Activated B cell treated with CpG ODN at 0.5 μM for 24 hours (primary cell): ENCODE measurements around the gene ARHGAP26. TPM values are rescaled to one million over a fixed set of nuclear protein-coding genes. Genes with fewer than 3 reads are reported as not detected.

Source experiments
- ATAC-seq: fragments of 200-7000 bp; cut with Tn5 transposase; one replicate; pipeline ENCODE4 v1.10.0; 2021; ENCODE audit warnings: low read depth, mild to moderate bottlenecking, moderate library complexity
- CTCF ChIA-PET: fragments of 350-600 bp; sonication (Branson Sonifier 250); formaldehyde crosslinking; loops from one replicate; lab custom pipeline; 2021; ENCODE audit warnings: antibody characterized with exemption; lab: Charles Lee
- POLR2A ChIA-PET: fragments of 350-600 bp; sonication (Branson Sonifier 250); formaldehyde crosslinking; loops from one replicate; lab custom pipeline; 2021; ENCODE audit warnings: antibody characterized with exemption; lab: Charles Lee
- DNase-seq: peaks from one replicate; pipeline ENCODE4 v3.0.0; 2022
- H3K27ac Mint-ChIP-seq: one replicate; pipeline ENCODE4 v1.8.0; 2020; ENCODE audit warnings: mixed read lengths
- H3K27me3 Mint-ChIP-seq: one replicate; pipeline ENCODE4 v1.8.0; 2021; ENCODE audit warnings: mixed read lengths
- H3K36me3 Mint-ChIP-seq: one replicate; pipeline ENCODE4 v1.8.0; 2021; ENCODE audit warnings: low read depth, mixed read lengths
- H3K4me1 Mint-ChIP-seq: one replicate; pipeline ENCODE4 v1.8.0; 2021; ENCODE audit warnings: mixed read lengths
- H3K4me3 Mint-ChIP-seq: one replicate; pipeline ENCODE4 v1.8.0; 2020; ENCODE audit warnings: mild to moderate bottlenecking, mixed read lengths
- H3K9me3 Mint-ChIP-seq: one replicate; pipeline ENCODE4 v1.8.0; 2020; ENCODE audit warnings: mixed read lengths
- CTCF ChIP-seq: fragments of 200-600 bp; IDR thresholded peaks from one replicate; pipeline ENCODE4 v1.8.0; 2022; ENCODE audit warnings: antibody characterized with exemption, mild to moderate bottlenecking
- intact Hi-C: fragments of 100-400 bp; cut with micrococcal nuclease; formaldehyde crosslinking; loops from one replicate; pipeline ENCODE4 v1.15.1; 2024
- total RNA-seq: library from RNA; stranded (reverse); gene quantifications from 2 replicates; pipeline ENCODE4 v1.2.3, GENCODE V29; 2022

Gene ARHGAP26
- total RNA-seq, 1 donor from 2014 or later, result 20.9 TPM

DNA sequence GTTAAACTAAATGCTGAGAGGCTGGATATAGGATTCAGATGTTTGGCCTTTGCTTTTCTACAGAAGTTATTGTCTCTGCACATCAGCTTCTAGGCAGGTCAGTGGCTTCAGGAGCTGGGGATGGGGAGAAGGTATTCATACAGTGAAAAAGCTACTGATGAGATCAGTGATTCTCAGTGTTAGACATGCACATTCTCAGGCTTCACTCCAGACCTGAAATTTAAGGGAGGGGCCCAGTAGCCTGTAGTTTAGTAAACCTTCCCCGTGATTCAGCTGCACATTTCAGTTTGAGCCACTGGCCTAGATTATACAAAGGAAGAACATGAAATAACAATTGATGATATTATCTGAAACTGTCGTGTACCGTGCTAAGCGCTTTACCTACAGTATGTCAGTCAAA lies 127.2 kb downstream of the ARHGAP26 start:
- Mint-ChIP-seq H3K4me3 (no peak overlapping the region), H3K36me3 (peaks cover 25% of the 10 kb centered on the region), H3K27me3 (no peaks in the 10 kb centered on the region), H3K9me3 (no peaks in the 10 kb centered on the region), H3K27ac (no peak overlapping the region), H3K4me1 (no peaks in the 10 kb centered on the region)
- ATAC-seq, result no peak
- POLR2A ChIA-PET, result no interaction called here
- intact Hi-C loops, result no loop called here
- CTCF ChIA-PET, result interaction anchor here (0.6 to 2.5 kb wide), 3 partner anchors 9 to 148 kb away, joined by 3 to 9 read pairs (median 4); no protein-coding TSS in a partner anchor
- no peak for DNase-seq
- no peak for TF ChIP-seq CTCF

- Mint-ChIP-seq H3K4me3 (no peak overlapping the region), H3K4me1 (no peaks in the 10 kb centered on the region), H3K36me3 (peaks cover 35% of the 10 kb centered on the region), H3K27ac (no peak overlapping the region), H3K27me3 (no peaks in the 10 kb centered on the region), H3K9me3 (no peaks in the 10 kb centered on the region)
- intact Hi-C loops, result no loop called here
- DNase-seq (no peak), ATAC-seq (no peak)
- no peak for TF ChIP-seq CTCF
- ChIA-PET POLR2A (no interaction called here), CTCF (no interaction called here)
Observed at GRCh38 chr5:142900927-142901326, 130.8 kb downstream of the ARHGAP26 start.

DNA sequence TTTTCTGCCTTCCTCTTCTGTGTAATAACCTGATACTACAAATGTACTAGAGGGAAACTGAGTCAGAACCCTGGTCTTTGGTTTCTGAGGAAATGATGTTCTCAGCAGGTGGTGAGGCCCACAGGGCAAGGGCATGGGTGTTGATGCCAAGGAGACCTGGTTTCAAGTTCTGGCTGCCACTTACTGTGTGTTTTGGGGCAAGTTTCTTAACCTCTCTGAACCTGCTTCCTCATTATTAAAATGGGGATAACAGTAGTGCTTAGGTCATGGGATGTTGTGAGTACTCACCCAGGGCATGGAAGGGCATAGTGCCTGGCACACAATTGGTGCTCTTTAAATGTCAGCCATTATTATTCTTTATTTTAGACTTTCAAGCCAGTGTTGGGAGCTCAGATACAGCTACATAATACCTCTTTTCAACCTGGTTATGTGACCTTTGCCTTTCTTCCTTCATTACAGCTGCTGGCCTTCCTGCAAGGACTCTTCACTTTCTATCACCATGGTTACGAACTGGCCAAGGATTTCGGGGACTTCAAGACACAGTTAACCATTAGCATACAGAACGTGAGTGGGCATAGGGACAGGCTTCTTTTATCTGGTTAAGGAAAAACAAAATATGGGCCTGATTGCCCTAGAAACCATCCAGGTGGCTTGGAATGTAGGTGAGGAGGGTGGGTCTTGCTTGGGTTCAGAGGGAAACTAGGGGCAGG lies 131.5 kb downstream of the ARHGAP26 start:
- no peak overlapping the region for H3K27ac Mint-ChIP-seq

DNA sequence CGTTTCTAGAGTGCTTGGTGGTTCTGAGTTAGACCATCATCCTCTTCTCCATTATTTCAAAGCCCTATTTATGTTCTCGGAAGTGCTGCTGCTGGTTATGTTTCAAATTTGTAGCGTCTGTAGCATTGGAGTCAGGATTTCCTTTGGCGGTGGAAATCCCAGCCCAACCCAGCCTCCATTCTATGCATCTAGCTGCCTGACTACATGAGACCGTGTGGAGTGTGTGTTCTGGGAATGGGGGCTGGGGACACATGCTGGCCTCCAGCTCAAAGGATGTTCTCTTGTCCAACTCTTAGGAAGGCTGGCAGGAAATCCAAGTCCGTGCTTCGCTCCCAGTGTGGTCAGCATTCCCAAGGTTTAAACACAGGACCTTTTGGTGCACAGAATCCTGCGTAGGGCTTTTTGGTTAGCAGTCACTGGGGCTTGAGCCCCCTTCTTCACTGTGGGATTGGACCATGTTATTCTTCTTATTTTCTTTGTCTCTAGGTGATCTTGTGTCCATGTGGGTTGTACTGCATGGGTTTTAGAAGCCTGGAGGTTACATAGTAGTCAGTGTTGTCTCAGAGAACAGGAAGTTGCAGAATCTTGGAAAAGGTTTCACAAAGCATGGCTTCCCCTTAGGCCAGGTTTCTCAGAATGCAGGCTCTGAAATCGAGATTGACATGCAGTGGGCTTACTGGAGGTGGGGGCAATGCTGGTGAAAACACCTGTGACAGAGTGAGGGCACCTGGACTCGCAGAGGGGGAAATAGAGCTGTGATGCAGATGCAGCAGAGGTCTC lies 132.2 kb downstream of the ARHGAP26 start:
- TF ChIP-seq CTCF, result no peak
- no peak overlapping the region for H3K27ac Mint-ChIP-seq
- intact Hi-C loops, result no loop called here
- ATAC-seq (no peak), DNase-seq (no peak)
- ChIA-PET CTCF (no interaction called here), POLR2A (interaction anchor here (0.5 kb wide), 1 partner anchor 883 kb away, joined by 8 read pairs; no protein-coding TSS in a partner anchor)
- H3K9me3 Mint-ChIP-seq, result no peaks in the 10 kb centered on the region
- H3K4me1 Mint-ChIP-seq, result no peaks in the 10 kb centered on the region
- no peak overlapping the region for H3K4me3 Mint-ChIP-seq
- H3K36me3 Mint-ChIP-seq, result peaks cover 40% of the 10 kb centered on the region
- no peaks in the 10 kb centered on the region for H3K27me3 Mint-ChIP-seq

More for the DNA sequence above, 131.5 kb downstream of the ARHGAP26 start:
- ChIA-PET CTCF (no interaction called here), POLR2A (no interaction called here)
- Mint-ChIP-seq H3K27me3 (no peaks in the 10 kb centered on the region), H3K36me3 (peaks cover 36% of the 10 kb centered on the region), H3K4me3 (no peak overlapping the region), H3K9me3 (no peaks in the 10 kb centered on the region), H3K4me1 (no peaks in the 10 kb centered on the region)
- TF ChIP-seq CTCF, result no peak
- ATAC-seq (no peak), DNase-seq (no peak)
- intact Hi-C loops, result no loop called here

GRCh38 chr5:142904416-142904815 lies 134.2 kb downstream of the ARHGAP26 start:
- H3K36me3 Mint-ChIP-seq, result peaks cover 44% of the 10 kb centered on the region
- H3K9me3 Mint-ChIP-seq, result no peaks in the 10 kb centered on the region
- ATAC-seq, result no peak
- intact Hi-C loops, result no loop called here
- no peaks in the 10 kb centered on the region for H3K27me3 Mint-ChIP-seq
- ChIA-PET CTCF (interaction anchor here (1.4 kb wide), 1 partner anchor 16 kb away, joined by 6 read pairs; no protein-coding TSS in a partner anchor), POLR2A (no interaction called here)
- no peak overlapping the region for H3K27ac Mint-ChIP-seq
- H3K4me3 Mint-ChIP-seq, result no peak overlapping the region
- TF ChIP-seq CTCF, result no peak
- H3K4me1 Mint-ChIP-seq, result no peaks in the 10 kb centered on the region
- DNase-seq, result no peak
